HepG2 (cell line): ENCODE data around the gene NFYC. TPM values are rescaled to one million over a fixed set of nuclear protein-coding genes. Genes with fewer than 3 reads are reported as not detected.

Source experiments
- ARNTL ChIP-seq: sonication (generic); formaldehyde crosslinking; IDR thresholded peaks from 2 replicates; pipeline ENCODE4 v1.4.0; 2020; ENCODE audit warnings: mild to moderate bottlenecking, missing genetic modification reagents
- DR1 ChIP-seq: sonication (generic); formaldehyde crosslinking; IDR thresholded peaks from 2 replicates; pipeline ENCODE4 v1.8.0; 2021; ENCODE audit warnings: mild to moderate bottlenecking, missing genetic modification reagents, inconsistent platforms
- DRAP1 ChIP-seq: IDR thresholded peaks from 2 replicates; pipeline ENCODE4 v1.6.1; 2016; ENCODE audit warnings: missing genetic modification reagents, missing compliant biosample characterization
- FOXC1 ChIP-seq: sonication (generic); formaldehyde crosslinking; IDR thresholded peaks from 2 replicates; pipeline ENCODE4 v1.8.0; 2022; ENCODE audit warnings: mild to moderate bottlenecking, missing genetic modification reagents, borderline replicate concordance
- FOXO1 ChIP-seq: sonication (generic); formaldehyde crosslinking; IDR thresholded peaks from 2 replicates; pipeline ENCODE4 v1.4.0; 2020; ENCODE audit warnings: missing genetic modification reagents
- RNF2 ChIP-seq: fragments of 450-650 bp; conservative IDR thresholded peaks from 2 replicates; pipeline ENCODE4 v1.6.1; 2016; ENCODE audit warnings: low read depth
- SP2 ChIP-seq: sonication (generic); formaldehyde crosslinking; IDR thresholded peaks from 2 replicates; pipeline ENCODE4 v1.5.1; 2020; ENCODE audit warnings: mild to moderate bottlenecking, missing genetic modification reagents
- TCF12 ChIP-seq, 2 experiments: fragments of 450-650 bp in 1 of 2; sonication (generic) in 1 of 2; formaldehyde crosslinking in 1 of 2; IDR thresholded peaks; 2 replicates each; pipeline versions ENCODE4 v1.6.1 to v1.8.0; 2017 to 2022; ENCODE audit warnings: antibody characterized with exemption in 1 of 2, mild to moderate bottlenecking in 1 of 2, missing genetic modification reagents in 1 of 2, moderate library complexity in 1 of 2
- ZNF142 ChIP-seq: sonication (generic); formaldehyde crosslinking; IDR thresholded peaks from 2 replicates; pipeline ENCODE4 v1.4.0; 2020; ENCODE audit warnings: missing genetic modification reagents
- ZNF230 ChIP-seq: sonication (generic); formaldehyde crosslinking; IDR thresholded peaks from 2 replicates; pipeline ENCODE4 v1.4.0; 2020; ENCODE audit warnings: mild to moderate bottlenecking, missing genetic modification reagents
- ZNF234 ChIP-seq: sonication (generic); formaldehyde crosslinking; conservative IDR thresholded peaks from 2 replicates; pipeline ENCODE4 v1.5.1; 2020; ENCODE audit warnings: mild to moderate bottlenecking, missing genetic modification reagents
- ZNF503 ChIP-seq: sonication (generic); formaldehyde crosslinking; IDR thresholded peaks from 2 replicates; pipeline ENCODE4 v1.4.0; 2020; ENCODE audit warnings: missing genetic modification reagents
- ZNF558 ChIP-seq: sonication (generic); formaldehyde crosslinking; IDR thresholded peaks from 2 replicates; pipeline ENCODE4 v1.9.0; 2022; ENCODE audit warnings: mild to moderate bottlenecking, missing genetic modification reagents, borderline replicate concordance
- polyA plus RNA-seq, 8 experiments: library from polyadenylated mRNA; depleted of rRNA in 3 of 8; stranded (reverse) in 7 of 8; unstranded in 1 of 8; fragments of >200 nt; fragmentation: Illumina TruSeq in 4 of 8; extraction: Trizol in 4 of 8; gene quantifications; 2 replicates each; pipeline versions ENCODE4 v1.2.1 to v1.2.3, GENCODE V29; 2011 to 2016; ENCODE audit warnings: low read depth in 4 of 8, missing spikeins in 1 of 8, mixed read lengths in 1 of 8; ENCODE audit not compliant: insufficient read depth in 1 of 8
- total RNA-seq, 5 experiments: library from RNA; depleted of rRNA; stranded (reverse); fragments of >200 nt; fragmentation: Illumina TruSeq; extraction: Trizol; gene quantifications; 2 replicates each; pipeline ENCODE4 v1.2.3, GENCODE V29; 2016; ENCODE audit warnings: low read depth in 1 of 5
- TF ChIP-seq, protein P1 (sequence below): sonication (generic); formaldehyde crosslinking; IDR thresholded peaks from 2 replicates; pipeline ENCODE4 v1.5.1; 2020; ENCODE audit warnings: missing genetic modification reagents, mild to moderate bottlenecking, borderline replicate concordance
- TF ChIP-seq, protein P2 (sequence below): sonication (generic); formaldehyde crosslinking; IDR thresholded peaks from 2 replicates; pipeline ENCODE4 v1.5.1; 2020; ENCODE audit warnings: mild to moderate bottlenecking, moderate library complexity, missing genetic modification reagents
- TF ChIP-seq, protein P3 (sequence below): sonication (generic); IDR thresholded peaks from 2 replicates; pipeline ENCODE4 v1.6.1; 2016; ENCODE audit warnings: low read depth, borderline replicate concordance

Gene NFYC
- total and polyA plus RNA-seq, 2 of the 13 experiments (the other 11 are each of a cell fraction or from before 2014, with no cell fraction given): 33.9 to 73.7 TPM

DNA sequence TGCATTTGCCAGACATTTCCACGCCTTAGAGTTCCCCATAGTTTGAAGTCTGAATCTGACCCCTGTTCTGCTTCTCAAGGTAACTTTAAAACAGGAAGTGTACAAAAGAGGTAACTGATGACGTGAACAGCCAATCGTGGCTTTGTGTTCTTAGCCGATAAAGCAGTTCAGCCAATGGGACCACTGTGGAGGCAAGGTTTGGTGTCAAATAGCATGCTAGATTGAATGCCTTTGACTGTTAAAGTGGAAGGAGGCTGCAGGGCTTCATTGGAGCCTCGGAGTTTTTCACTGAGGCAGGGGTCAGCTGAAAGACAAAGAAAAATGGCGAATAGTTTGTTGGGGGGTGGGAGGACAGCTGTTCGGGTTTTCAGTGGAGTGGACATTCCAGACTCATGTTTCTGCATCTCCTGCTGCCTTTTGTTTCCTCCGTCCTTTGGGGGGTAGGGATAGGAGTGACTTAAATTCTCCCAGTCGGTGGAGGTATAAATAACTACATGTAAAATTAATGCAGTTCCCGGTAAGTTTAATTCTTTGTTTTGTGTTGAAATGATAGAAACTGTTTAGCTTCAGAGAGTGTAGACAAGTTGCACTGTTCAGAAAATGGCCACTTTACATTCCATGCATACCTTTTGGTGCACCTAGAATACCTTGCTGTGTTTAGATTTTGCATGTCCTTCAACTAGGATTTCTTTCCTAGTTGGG is 17.7 kb downstream of the NFYC start (continued):
- no peak for TF ChIP-seq ZNF142
- TF ChIP-seq FOXC1 (CRISPR knock-in tag): no peak
- no peak for TF ChIP-seq ZNF234
- 0 out of 2 replicates have a peak, but pooled peaks have one; percentile 33 for TF ChIP-seq ZNF503 (CRISPR knock-in tag)
- no peak for TF ChIP-seq FOXO1 (CRISPR knock-in tag)
- no peak for TF ChIP-seq ZNF558
- TF ChIP-seq DR1 (CRISPR knock-in tag): peak; percentile 87; the same call in 1 of the 2 replicates
- TF ChIP-seq DRAP1 (CRISPR knock-in tag): peak; percentile 98
- TF ChIP-seq RNF2: no peak
- no peak for TF ChIP-seq ZNF230 (CRISPR knock-in tag)
- peak; percentile 91 for TF ChIP-seq SP2 (CRISPR knock-in tag)
- TF ChIP-seq, protein P1, sequence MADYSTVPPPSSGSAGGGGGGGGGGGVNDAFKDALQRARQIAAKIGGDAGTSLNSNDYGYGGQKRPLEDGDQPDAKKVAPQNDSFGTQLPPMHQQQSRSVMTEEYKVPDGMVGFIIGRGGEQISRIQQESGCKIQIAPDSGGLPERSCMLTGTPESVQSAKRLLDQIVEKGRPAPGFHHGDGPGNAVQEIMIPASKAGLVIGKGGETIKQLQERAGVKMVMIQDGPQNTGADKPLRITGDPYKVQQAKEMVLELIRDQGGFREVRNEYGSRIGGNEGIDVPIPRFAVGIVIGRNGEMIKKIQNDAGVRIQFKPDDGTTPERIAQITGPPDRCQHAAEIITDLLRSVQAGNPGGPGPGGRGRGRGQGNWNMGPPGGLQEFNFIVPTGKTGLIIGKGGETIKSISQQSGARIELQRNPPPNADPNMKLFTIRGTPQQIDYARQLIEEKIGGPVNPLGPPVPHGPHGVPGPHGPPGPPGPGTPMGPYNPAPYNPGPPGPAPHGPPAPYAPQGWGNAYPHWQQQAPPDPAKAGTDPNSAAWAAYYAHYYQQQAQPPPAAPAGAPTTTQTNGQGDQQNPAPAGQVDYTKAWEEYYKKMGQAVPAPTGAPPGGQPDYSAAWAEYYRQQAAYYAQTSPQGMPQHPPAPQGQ: no peak
- TF ChIP-seq, protein P2, sequence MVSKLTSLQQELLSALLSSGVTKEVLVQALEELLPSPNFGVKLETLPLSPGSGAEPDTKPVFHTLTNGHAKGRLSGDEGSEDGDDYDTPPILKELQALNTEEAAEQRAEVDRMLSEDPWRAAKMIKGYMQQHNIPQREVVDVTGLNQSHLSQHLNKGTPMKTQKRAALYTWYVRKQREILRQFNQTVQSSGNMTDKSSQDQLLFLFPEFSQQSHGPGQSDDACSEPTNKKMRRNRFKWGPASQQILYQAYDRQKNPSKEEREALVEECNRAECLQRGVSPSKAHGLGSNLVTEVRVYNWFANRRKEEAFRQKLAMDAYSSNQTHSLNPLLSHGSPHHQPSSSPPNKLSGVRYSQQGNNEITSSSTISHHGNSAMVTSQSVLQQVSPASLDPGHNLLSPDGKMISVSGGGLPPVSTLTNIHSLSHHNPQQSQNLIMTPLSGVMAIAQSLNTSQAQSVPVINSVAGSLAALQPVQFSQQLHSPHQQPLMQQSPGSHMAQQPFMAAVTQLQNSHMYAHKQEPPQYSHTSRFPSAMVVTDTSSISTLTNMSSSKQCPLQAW: no peak
- TF ChIP-seq, protein P3, sequence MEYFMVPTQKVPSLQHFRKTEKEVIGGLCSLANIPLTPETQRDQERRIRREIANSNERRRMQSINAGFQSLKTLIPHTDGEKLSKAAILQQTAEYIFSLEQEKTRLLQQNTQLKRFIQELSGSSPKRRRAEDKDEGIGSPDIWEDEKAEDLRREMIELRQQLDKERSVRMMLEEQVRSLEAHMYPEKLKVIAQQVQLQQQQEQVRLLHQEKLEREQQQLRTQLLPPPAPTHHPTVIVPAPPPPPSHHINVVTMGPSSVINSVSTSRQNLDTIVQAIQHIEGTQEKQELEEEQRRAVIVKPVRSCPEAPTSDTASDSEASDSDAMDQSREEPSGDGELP: peak; percentile 52; the same call in 1 of the 2 replicates
- no peak for TF ChIP-seq TCF12 (IDR thresholded peaks at IDR 0.05)
- no peak for TF ChIP-seq TCF12 (CRISPR knock-in tag; IDR thresholded peaks at IDR 0.05)
- no peak for TF ChIP-seq ARNTL (CRISPR knock-in tag)
